RWPE2 (cell line): ENCODE measurements around the gene TMEM151A.

Experiments used
- ATAC-seq: fragments of 200-7000 bp; cut with Tn5 transposase; 3 replicates; pipeline ENCODE4 v1.9.1; 2021; ENCODE audit warnings: low read depth
- DNase-seq: peaks from one replicate; pipeline ENCODE4 v3.0.0-alpha.2; 2020; ENCODE audit warnings: low spot score
- H3K27ac ChIP-seq: fragments of 450-650 bp; 2 replicates; pipeline ENCODE4 v1.5.1; 2017; ENCODE audit warnings: mild to moderate bottlenecking; ENCODE audit not compliant: poor library complexity, severe bottlenecking
- H3K27me3 ChIP-seq: fragments of 250-450 bp; sonication (Bioruptor Pico); 2 replicates; pipeline ENCODE4 v1.5.1; 2021; ENCODE audit warnings: mild to moderate bottlenecking, moderate library complexity; ENCODE audit not compliant: insufficient read depth, poor library complexity, severe bottlenecking
- H3K36me3 ChIP-seq: fragments of 250-450 bp; sonication (Bioruptor Pico); 2 replicates; pipeline ENCODE4 v1.5.1; 2020; ENCODE audit warnings: low read depth, mild to moderate bottlenecking, moderate library complexity
- H3K4me1 ChIP-seq: fragments of 250-450 bp; sonication (Bioruptor Pico); 2 replicates; pipeline ENCODE4 v1.5.1; 2021; ENCODE audit warnings: mild to moderate bottlenecking, moderate library complexity; ENCODE audit not compliant: insufficient read depth, poor library complexity, severe bottlenecking
- H3K4me3 ChIP-seq: fragments of 250-450 bp; sonication (Bioruptor Pico); 2 replicates; pipeline ENCODE4 v1.5.1; 2021; ENCODE audit warnings: mild to moderate bottlenecking, moderate library complexity; ENCODE audit not compliant: severe bottlenecking
- H3K9me3 ChIP-seq: fragments of 250-450 bp; sonication (Bioruptor Pico); 2 replicates; pipeline ENCODE4 v1.5.1; 2021; ENCODE audit warnings: mild to moderate bottlenecking, moderate library complexity; ENCODE audit not compliant: severe bottlenecking
- TF ChIP-seq, protein P1 (sequence below): fragments of 450-650 bp; IDR thresholded peaks from one replicate; pipeline ENCODE4 v1.5.1; 2017; ENCODE audit warnings: mild to moderate bottlenecking, moderate library complexity; ENCODE audit not compliant: poor library complexity, severe bottlenecking

The TMEM151A gene

DNA sequence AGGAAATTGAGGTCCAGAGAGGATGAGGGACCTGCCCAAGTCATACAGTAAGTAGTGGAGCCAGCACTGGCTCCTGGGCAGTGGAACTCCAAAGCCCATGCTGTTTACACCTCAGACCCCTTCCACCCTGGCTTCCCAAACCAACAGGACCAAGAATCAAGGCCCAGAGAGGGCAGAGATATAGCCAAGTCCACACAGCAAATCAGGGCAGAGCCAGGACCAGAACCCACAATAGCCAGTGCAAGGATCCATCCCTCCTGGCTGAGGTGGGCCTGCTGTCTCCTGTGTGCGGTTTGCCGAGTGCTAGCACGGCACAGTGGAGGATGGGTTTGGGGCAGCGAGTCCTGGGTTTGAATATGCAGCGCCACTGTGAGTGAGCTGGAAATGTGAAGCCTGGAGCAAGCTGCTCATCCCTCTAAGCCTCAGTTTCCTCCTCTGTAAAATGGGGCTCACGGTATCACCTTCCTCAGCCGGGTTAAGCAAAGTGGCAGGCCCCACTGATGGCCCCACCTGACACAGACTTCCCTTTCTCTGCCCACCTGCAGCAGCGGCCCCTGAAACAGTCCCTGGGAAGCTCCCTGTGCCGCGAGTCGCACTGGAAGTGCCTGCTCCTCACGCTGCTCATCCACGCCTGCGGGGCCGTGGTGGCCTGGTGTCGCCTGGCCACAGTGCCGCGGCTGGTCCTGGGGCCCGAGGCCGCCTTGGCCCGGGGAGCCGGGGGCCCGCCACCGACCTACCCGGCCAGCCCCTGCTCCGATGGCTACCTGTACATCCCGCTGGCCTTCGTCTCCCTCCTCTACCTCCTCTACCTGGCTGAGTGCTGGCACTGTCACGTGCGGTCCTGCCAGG lies 2.3 kb downstream of the TMEM151A start:
- Histone ChIP-seq H3K27ac (no peak overlapping the region), H3K27me3 (peaks cover 35% of the 10 kb centered on the region), H3K9me3 (no peaks in the 10 kb centered on the region), H3K4me3 (no peak overlapping the region), H3K4me1 (peaks cover 3% of the 10 kb centered on the region), H3K36me3 (no peaks in the 10 kb centered on the region)
- TF ChIP-seq, protein P1, sequence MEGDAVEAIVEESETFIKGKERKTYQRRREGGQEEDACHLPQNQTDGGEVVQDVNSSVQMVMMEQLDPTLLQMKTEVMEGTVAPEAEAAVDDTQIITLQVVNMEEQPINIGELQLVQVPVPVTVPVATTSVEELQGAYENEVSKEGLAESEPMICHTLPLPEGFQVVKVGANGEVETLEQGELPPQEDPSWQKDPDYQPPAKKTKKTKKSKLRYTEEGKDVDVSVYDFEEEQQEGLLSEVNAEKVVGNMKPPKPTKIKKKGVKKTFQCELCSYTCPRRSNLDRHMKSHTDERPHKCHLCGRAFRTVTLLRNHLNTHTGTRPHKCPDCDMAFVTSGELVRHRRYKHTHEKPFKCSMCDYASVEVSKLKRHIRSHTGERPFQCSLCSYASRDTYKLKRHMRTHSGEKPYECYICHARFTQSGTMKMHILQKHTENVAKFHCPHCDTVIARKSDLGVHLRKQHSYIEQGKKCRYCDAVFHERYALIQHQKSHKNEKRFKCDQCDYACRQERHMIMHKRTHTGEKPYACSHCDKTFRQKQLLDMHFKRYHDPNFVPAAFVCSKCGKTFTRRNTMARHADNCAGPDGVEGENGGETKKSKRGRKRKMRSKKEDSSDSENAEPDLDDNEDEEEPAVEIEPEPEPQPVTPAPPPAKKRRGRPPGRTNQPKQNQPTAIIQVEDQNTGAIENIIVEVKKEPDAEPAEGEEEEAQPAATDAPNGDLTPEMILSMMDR, result no peak
- DNase-seq (no peak), ATAC-seq (no peak)

DNA sequence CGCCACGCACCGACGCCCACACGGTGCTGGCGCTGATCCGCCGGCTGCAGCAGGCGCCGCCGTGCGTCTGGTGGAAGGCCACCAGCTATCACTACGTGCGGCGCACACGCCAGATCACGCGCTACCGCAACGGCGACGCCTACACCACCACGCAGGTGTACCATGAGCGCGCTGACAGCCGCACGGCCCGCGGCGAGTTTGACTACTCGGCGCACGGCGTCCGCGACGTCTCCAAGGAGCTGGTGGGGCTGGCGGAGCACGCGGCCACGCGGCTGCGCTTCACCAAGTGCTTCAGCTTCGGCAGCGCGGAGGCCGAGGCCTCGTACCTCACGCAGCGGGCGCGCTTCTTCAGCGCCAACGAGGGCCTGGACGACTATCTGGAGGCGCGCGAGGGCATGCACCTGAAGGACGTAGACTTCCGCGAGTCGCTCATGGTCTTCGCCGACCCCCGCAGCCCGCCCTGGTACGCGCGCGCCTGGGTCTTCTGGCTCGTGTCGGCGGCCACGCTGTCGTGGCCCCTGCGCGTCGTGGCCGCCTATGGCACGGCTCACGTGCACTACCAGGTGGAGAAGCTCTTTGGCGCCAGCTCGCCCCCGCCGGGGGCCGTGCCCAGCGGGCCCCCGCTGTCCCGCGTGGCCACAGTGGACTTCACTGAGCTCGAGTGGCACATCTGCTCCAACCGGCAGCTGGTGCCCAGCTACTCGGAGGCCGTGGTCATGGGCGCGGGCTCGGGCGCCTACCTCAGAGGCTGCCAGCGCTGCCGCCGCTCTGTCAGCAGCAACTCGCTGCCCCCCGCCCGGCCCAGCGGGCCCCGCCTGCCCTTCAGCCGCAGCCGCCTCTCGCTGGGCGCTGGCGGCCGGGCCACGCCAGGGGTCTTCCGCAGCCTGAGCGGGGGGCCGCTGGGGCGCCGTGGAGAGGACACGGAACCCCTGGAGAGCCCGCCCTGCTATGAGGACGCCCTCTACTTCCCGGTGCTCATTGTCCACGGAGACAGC lies 3.2 kb downstream of the TMEM151A start:
- H3K9me3 ChIP-seq, result no peaks in the 10 kb centered on the region
- H3K4me3 ChIP-seq, result no peak overlapping the region
- ATAC-seq, result no peak
- TF ChIP-seq, protein P1, result no peak
- no peak for DNase-seq
- H3K27me3 ChIP-seq, result peaks cover 35% of the 10 kb centered on the region
- H3K36me3 ChIP-seq, result no peaks in the 10 kb centered on the region
- peaks cover 3% of the 10 kb centered on the region for H3K4me1 ChIP-seq
- no peak overlapping the region for H3K27ac ChIP-seq

DNA sequence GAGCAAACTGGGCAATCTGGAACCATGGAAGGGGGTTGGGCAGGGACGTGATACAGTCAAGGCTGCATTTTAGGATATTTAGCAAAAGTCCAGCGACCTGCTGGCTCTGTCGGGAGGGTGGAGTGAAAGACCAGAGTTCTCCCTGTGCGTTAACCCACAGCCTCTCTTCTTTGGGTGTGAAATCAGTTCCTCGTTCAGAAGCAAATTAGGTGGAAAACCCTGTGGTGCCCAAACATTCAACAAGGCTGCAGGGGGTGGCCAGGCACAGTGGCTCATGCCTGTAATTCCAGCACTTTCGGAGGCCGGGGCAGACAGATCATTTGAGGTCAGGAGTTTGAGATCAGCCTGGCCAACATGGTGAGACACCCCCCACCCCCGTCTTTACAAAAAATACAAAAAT lies 5.9 kb downstream of the TMEM151A start:
- TF ChIP-seq, protein P1, result no peak
- Histone ChIP-seq H3K4me3 (no peak overlapping the region), H3K36me3 (no peaks in the 10 kb centered on the region), H3K4me1 (no peaks in the 10 kb centered on the region), H3K27me3 (peaks cover 23% of the 10 kb centered on the region), H3K27ac (no peak overlapping the region), H3K9me3 (no peaks in the 10 kb centered on the region)
- DNase-seq (no peak), ATAC-seq (no peak)

DNA sequence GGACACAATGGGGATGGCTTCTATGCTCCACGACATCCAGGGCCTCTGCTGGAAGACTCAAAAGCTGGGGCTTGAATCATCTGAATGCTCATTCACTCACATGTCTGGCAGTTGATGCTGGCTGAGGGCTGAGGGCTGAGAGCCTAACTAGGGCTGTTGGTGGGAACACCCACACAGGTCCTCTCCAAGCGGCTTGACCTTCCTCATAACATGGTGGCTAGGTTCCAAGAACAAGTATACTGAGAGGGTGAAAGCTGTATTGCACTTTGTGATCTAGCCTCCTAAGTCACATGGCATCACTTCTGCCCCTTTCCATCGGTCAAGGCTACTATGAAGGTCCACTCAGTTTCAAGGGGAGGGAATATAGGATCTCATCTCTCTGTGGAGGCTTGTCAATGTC lies 7.5 kb downstream of the TMEM151A start:
- ATAC-seq, result no peak
- TF ChIP-seq, protein P1, result no peak
- Histone ChIP-seq H3K36me3 (no peaks in the 10 kb centered on the region), H3K27me3 (peaks cover 8% of the 10 kb centered on the region), H3K4me3 (no peak overlapping the region), H3K27ac (no peak overlapping the region), H3K4me1 (no peaks in the 10 kb centered on the region), H3K9me3 (no peaks in the 10 kb centered on the region)
- DNase-seq, result no peak
